Subcutaneous abdominal adipose tissue (tissue), 5 donors: ENCODE results near the gene ARF4.
"Not testable (repeated sequence)": the region's sequence is repeated elsewhere in the genome, so short reads cannot be mapped to it uniquely, and the experiment has no call there.

Experiments
- H3K27ac ChIP-seq: one replicate; pipeline ENCODE4 v1.7.0; 2013; ENCODE audit warnings: low read depth, mild to moderate bottlenecking, inconsistent platforms, low read length, moderate library complexity
- H3K27me3 ChIP-seq, 5 donors: one replicate each; pipeline ENCODE4 v1.7.0; 2013; ENCODE audit warnings: low read length in 5 of 5, inconsistent platforms in 1 of 5; ENCODE audit not compliant: control insufficient read depth in 5 of 5, insufficient read depth in 4 of 5
- H3K36me3 ChIP-seq, 5 donors: one replicate each; pipeline ENCODE4 v1.7.0; 2013; ENCODE audit warnings: low read length in 5 of 5; ENCODE audit not compliant: control insufficient read depth in 5 of 5, insufficient read depth in 5 of 5
- H3K4me1 ChIP-seq, 5 donors: one replicate each; pipeline ENCODE4 v1.7.0; 2013; ENCODE audit warnings: low read length in 5 of 5, mild to moderate bottlenecking in 3 of 5, moderate library complexity in 1 of 5; ENCODE audit not compliant: control insufficient read depth in 5 of 5, insufficient read depth in 5 of 5
- H3K4me3 ChIP-seq, 5 donors: one replicate each; pipeline ENCODE4 v1.7.0; 2013; ENCODE audit warnings: low read length in 5 of 5, low read depth in 1 of 5
- H3K9ac ChIP-seq, 5 donors: one replicate each; pipeline ENCODE4 v1.7.0; 2013; ENCODE audit warnings: low read length in 5 of 5, mild to moderate bottlenecking in 4 of 5, moderate library complexity in 3 of 5
- H3K9me3 ChIP-seq, 5 donors: one replicate each; pipeline ENCODE4 v1.7.0; 2013; ENCODE audit warnings: low read length in 5 of 5; ENCODE audit not compliant: control insufficient read depth in 5 of 5
- donor health status: healthy.
- donor health status: healthy.
- donor health status: healthy.
- donor health status: healthy.
- donor health status: healthy.

Gene ARF4

DNA sequence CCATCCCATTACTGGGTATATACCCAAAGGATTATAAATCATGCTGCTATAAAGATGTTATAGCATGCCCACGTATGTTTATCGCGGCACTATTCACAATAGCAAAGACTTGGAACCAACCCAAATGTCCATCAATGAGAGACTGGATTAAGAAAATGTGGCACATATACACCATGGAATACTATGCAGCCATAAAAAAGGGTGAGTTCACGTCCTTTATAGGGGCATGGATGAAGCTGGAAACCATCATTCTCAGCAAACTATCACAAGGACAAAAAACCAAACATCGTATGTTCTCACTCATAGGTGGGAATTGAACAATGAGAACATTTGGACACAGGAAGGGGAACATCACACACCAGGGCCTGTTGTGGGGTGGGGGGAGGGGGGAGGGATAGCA, 14.7 kb upstream of the ARF4 start:
- not testable (repeated sequence) for H3K9ac ChIP-seq, H3K4me1 ChIP-seq, H3K36me3 ChIP-seq, H3K27me3 ChIP-seq, H3K4me3 ChIP-seq, H3K27ac ChIP-seq, H3K9me3 ChIP-seq

DNA sequence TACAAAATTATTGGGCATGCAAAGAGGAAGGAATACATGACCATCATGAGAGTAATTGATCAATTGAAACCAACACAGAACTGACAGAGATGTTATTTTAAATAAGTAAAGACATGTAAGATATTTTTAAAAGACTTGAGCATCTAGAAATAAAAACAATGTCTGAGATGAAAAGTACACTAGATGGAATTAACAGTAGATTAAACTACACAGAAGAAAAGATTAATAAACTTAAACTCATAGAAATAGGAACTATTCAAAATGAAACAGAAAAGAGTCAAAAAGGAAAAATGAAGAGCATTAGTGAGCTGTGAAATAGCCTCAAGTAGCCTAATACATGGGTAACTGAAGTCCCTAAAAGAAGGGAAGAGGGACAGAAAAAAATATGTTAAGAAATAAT, 8.5 kb upstream of the ARF4 start:
- Histone ChIP-seq H3K27me3 (no peaks in the 10 kb centered on the region), H3K4me1 (no peaks in the 10 kb centered on the region), H3K27ac (no peak overlapping the region), H3K9me3 (no peaks in the 10 kb centered on the region), H3K36me3 (peaks cover 2 to 6% (median 4%) of the 10 kb centered on the region in 5 donors), H3K4me3 (no peak overlapping the region), H3K9ac (no peak overlapping the region)

DNA sequence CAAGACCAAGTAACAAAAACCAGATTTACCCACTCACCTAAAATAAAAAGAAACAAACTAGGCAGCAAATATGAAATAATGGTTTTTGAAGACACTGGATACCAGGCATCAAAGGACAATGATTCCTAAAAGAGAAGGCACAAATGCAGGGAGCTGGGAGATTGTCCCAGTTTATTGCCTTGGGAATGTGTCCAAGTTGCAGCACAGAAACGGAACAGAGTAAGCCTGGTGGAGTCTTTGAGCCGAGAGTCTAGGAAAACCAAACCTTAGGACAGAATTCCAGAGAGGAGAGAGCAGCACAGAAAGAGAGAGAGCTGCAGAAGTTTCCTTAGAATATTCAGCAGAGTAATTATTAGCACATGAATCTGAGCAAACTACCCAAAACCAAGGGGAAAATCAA, 7.8 kb upstream of the ARF4 start:
- no peaks in the 10 kb centered on the region for H3K27me3 ChIP-seq
- H3K4me3 ChIP-seq: no peak overlapping the region
- no peaks in the 10 kb centered on the region for H3K9me3 ChIP-seq
- no peak overlapping the region for H3K27ac ChIP-seq
- H3K4me1 ChIP-seq: no peaks in the 10 kb centered on the region
- H3K36me3 ChIP-seq: peaks cover 2 to 6% (median 4%) of the 10 kb centered on the region in 5 donors
- no peak overlapping the region for H3K9ac ChIP-seq

DNA sequence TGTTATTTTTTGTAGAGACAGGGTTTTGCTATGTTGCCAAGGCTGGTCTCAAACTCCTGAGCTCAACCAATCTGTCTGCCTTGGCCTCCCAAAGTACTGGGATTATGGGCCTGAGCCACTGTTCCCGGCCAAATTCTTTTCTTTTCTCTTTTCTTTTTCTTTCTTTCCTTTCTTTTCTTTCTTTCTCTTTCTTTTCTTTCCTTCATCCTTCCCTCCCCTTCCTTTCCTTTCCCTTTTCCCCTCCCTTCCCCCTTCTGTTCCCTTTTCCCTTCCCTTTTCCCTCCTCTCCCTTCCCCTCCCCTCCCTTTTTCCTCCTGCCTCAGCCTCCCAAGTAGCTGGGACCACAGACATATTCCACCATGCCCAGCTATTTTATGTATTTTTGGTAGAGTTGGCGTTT, 3.1 kb upstream of the ARF4 start:
- Histone ChIP-seq H3K9ac (no peak overlapping the region), H3K4me3 (no peak overlapping the region), H3K36me3 (peaks cover 2 to 6% (median 4%) of the 10 kb centered on the region in 5 donors), H3K4me1 (peaks cover 4 to 24% (median 17%) of the 10 kb centered on the region in 5 donors), H3K27me3 (no peaks in the 10 kb centered on the region), H3K27ac (no peak overlapping the region), H3K9me3 (no peaks in the 10 kb centered on the region)

DNA sequence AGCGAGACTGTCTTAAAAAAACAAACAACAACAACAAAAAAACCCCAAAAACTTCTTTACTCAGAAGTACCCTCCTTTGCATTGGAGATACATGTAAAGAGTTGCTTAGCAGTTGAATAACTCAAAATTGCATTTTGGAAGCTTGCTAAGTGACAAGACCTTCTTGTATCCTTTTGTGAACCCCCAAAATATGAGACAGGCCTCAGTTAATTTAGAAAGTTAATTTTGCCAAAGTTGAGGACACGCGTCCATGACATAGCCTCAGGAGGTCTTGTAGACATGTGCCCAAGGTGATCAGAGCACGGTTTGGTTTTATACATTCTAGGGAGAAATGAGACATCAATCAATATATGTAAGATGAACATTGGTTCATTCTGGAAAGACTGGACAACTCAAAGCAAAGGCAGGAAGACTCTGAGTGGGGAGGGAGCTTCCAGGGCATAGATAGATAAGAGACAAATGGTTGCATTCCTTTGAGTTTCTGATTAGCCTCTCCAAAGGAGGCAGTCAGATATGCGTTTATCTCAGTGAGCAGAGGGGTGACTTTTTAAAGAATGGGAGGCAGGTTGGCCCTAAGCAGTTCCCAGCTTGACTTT, 1.7 kb upstream of the ARF4 start:
- peak overlapping the region in 3 of 5 donors; percentile 81 to 93 (median 87) for H3K9ac ChIP-seq
- H3K4me3 ChIP-seq: peak overlapping the region in 4 of 5 donors; percentile 15 to 99 (median 98)
- H3K4me1 ChIP-seq: peaks cover 4 to 37% (median 31%) of the 10 kb centered on the region in 5 donors
- H3K27ac ChIP-seq: no peak overlapping the region
- H3K27me3 ChIP-seq: no peaks in the 10 kb centered on the region
- H3K9me3 ChIP-seq: no peaks in the 10 kb centered on the region
- peaks cover 2 to 6% (median 4%) of the 10 kb centered on the region in 5 donors for H3K36me3 ChIP-seq

DNA sequence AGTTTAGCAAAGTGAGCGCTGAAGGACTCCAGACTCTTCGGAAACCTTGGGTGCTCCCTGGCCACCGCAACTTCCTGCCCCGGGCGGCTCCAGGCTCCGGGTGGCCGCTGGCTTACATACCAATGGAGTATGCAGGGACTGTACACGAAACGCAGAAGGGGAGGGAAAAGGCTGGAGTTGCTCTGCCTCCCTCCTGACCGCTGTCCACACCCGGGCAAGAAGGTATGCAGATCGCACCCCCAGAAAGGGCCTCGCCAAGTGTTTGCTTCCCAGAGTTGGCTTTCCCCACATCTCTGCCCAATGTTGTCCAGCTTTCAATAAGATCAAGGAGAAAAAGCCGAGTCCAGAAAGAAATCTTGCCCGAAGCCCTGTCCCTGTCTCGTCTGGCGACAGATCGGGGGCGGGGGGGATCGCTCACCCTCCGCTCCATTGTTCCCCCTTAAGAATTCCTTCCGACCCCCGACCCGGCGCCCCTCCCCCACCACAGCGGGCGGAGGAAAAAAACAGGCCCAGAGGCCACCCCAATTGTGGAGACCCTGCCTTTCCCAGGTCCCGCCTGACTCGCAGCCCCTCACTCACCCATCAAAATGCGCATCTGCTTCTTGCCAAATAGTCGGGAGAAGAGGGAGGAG, 533 bp downstream of the ARF4 start:
- Histone ChIP-seq H3K27me3 (no peaks in the 10 kb centered on the region), H3K9me3 (no peaks in the 10 kb centered on the region), H3K9ac (peak overlapping the region; percentile 96 to 100 (median 99)), H3K36me3 (peaks cover 0 to 4% (median 0%) of the 10 kb centered on the region in 5 donors), H3K27ac (peak overlapping the region; percentile 99), H3K4me3 (peak overlapping the region; percentile 99 to 100 (median 99)), H3K4me1 (peaks cover 4 to 56% (median 48%) of the 10 kb centered on the region in 5 donors)

DNA sequence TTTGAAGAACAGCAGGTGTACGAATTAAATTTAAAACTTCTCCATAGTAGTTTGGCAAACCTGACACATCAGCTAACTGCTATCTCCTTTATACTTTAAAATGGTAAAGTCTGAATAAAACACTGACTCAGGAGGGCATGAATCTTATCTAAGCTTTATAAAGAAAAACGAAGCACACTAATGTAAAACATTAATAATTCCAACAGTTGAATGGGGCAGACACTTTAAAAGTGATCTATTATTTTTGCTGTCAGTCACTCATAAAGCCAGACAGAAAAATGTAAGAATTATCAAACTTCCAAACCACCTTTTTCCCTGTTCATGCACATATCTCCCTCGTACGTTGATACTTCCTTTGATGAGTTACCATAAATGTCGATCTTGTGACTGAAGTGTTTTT, 2.6 kb downstream of the ARF4 start:
- H3K9me3 ChIP-seq: no peaks in the 10 kb centered on the region
- peak overlapping the region in 3 of 5 donors; percentile 41 to 100 (median 99) for H3K9ac ChIP-seq
- H3K4me3 ChIP-seq: peak overlapping the region in 4 of 5 donors; percentile 35 to 99 (median 99)
- H3K4me1 ChIP-seq: peaks cover 4 to 56% (median 48%) of the 10 kb centered on the region in 5 donors
- peak overlapping the region; percentile 99 for H3K27ac ChIP-seq
- H3K36me3 ChIP-seq: peaks cover 0 to 3% (median 0%) of the 10 kb centered on the region in 5 donors
- no peaks in the 10 kb centered on the region for H3K27me3 ChIP-seq

DNA sequence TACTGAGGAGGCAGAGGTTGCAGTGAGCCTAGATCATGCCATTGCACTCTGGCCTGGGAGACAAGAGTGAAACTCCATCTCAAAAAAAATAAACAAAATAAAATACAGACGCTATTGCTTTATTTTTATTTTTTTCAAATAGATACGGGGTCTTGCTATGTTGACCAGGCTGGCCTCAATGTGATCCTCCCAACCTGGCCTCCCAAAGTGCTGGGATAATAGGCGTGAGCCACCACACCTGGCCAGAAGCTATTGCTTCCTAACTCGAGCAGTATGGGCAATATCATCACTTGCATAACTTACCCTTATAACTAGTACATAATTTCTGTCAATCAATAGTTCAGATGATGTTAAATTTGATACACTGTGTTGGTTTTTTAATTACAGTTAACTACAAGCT, 3.0 kb downstream of the ARF4 start:
- H3K9me3 ChIP-seq: no peaks in the 10 kb centered on the region
- H3K4me1 ChIP-seq: peaks cover 4 to 55% (median 48%) of the 10 kb centered on the region in 5 donors
- no peak overlapping the region for H3K27ac ChIP-seq
- no peaks in the 10 kb centered on the region for H3K27me3 ChIP-seq
- H3K9ac ChIP-seq: peak overlapping the region in 1 of 5 donors; percentile 100
- peak overlapping the region in 1 of 5 donors; percentile 99 for H3K4me3 ChIP-seq
- peaks cover 0 to 3% (median 0%) of the 10 kb centered on the region in 5 donors for H3K36me3 ChIP-seq

DNA sequence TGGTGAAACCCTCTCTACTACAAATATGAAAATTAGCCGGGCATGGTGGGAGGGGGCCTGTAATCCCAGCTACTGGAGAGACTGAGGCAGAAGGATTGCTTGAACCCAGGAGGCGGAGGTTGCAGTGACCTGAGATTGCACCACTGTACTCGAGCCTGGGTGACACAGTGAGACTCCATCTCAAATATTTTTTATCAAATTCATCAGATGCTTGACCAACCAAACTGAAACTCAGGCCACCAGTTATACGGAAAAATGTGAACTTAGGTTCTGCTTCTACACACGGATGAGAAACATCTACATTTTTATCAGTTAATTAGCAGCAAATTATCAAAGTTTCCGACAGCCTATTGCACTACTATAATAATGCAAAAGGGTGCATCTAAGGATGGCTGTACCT, 4.8 kb downstream of the ARF4 start:
- H3K4me1 ChIP-seq: peaks cover 0 to 54% (median 40%) of the 10 kb centered on the region in 5 donors
- peaks cover 0 to 4% (median 0%) of the 10 kb centered on the region in 5 donors for H3K36me3 ChIP-seq

DNA sequence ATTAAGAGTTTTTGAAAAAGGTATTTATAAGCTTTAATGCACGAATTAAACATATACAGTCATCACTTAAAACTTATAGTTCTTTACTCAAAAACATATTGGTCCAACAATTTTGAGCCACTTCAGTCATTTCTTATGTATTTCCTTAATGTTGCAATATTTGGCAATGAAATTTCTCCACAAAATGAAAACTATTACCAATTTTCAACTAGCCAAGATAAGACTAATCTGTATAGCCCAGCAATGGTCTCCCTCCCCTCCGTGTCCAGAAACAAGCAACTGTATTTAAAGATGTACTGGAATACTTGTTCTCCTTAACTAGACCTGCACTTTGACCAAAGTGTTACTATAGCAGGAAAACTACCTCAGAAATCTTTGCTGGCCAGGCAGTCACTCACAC, 9.2 kb downstream of the ARF4 start:
- H3K9me3 ChIP-seq: no peaks in the 10 kb centered on the region
- H3K4me3 ChIP-seq: no peak overlapping the region
- H3K36me3 ChIP-seq: peaks cover 7 to 13% (median 9%) of the 10 kb centered on the region in 5 donors
- H3K27me3 ChIP-seq: no peaks in the 10 kb centered on the region
- no peak overlapping the region for H3K27ac ChIP-seq
- no peak overlapping the region for H3K9ac ChIP-seq
- H3K4me1 ChIP-seq: peaks cover 0 to 37% (median 15%) of the 10 kb centered on the region in 5 donors

More for the DNA sequence above, 4.8 kb downstream of the ARF4 start:
- no peak overlapping the region for H3K27ac ChIP-seq
- H3K9ac ChIP-seq: peak overlapping the region in 2 of 5 donors; percentile 17 to 20
- H3K9me3 ChIP-seq: no peaks in the 10 kb centered on the region
- no peak overlapping the region for H3K4me3 ChIP-seq
- H3K27me3 ChIP-seq: no peaks in the 10 kb centered on the region
